CD4-positive, alpha-beta T cell treated with Interleukin-6 at 100 ng/mL for 8 hours (primary cell): Measurements from ENCODE around the gene PROB1.
"Not testable (repeated sequence)": the region's sequence is repeated elsewhere in the genome, so short reads cannot be mapped to it uniquely, and the experiment has no call there.

Source experiments
- DNase-seq: peaks from one replicate; pipeline ENCODE4 v3.0.0-alpha.2; 2020; ENCODE audit warnings: mixed read lengths, low spot score

PROB1 gene

DNA sequence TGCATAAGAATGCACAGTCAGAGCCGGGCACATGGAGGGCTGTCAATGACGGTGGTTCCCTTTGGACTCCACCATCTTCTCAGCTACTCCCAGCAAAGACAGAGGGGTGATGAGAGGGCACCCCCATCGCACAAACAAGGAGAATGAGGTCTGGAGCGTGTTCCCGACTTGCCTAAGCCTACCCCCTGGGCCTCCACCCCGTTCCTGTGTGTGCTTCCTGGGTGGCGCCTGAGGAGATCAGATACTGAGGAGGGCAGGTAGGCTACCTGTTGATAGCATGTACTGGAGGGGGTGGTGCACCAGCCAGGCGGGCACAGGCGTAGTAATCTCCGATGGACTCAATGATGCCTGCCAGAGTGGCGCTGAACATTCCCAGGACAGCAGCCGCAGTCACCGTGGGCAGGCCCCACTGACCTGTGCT is 16.0 kb downstream of the PROB1 start:
- DNase-seq, result no peak

DNA sequence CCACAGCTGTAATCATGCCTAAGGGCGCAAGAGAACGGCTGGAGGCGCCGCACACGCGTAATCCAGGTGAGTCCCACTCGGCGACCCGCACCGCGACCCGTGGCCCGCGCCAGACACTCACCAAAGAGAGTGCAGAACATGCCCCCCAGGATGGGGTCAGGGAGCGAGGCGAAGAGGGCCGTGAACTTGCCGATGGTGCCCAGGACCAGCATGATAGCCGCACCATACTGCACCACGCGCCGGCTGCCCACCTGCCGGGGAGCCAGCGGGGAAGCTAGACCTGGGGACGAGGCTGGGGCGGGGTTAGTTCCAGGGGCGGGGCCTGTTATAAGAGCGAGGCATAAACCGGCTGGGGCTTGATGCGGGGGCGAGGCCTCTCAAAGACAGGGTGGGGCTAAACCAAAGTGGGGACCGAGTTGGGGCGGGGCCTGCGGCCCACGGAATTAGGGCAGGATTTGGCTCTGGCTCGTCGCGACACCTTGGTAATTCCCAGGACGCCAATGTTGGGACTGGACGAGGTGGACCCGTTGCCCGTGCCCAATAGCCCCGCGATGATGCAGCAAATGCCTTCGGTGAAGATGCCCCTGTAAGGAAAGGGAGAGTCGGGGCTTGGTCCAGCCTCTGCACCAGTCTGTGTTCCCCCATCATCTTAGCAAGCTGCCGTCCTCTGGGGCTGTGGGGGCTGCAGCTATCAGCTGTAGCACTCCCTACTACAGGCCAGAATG is 16.6 kb downstream of the PROB1 start:
- DNase-seq, result no peak

DNA sequence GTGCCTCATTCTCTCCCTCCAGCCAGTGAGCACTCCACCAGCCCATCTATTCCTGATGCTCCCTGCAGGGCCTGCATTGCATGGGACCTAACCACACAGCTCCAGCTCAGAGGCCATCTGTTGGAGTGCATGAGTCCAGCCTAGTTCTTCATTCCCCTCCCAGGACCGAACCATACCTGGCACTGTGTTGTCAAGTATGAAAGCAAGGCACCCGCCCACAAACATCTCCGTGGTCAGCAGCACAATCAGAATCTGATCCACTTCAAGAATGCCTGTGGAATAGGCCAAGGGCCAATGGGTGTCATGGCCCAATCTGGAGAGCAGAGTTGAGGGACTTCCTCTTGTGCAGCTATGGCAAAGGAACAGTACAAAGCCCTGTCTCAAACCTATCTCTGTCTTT is 17.7 kb downstream of the PROB1 start:
- DNase-seq, result no peak

DNA sequence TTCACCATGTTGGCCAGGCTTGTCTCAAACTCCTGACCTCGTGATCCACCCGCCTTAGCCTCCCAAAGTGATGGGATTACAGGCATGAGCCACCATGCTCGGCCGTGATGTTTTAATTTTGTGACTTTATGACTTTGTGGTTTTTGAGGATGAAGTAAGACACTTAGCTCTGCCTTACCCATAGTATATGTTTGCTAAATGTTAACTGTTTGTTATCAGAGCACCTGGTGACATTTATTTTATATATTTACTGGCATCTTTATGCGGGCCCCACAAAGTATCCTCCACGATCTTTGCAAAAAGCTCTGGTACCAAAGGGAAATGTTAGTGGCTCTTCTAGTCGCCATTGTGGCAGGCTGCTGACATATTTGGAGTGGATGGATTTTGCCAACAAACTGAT is 18.5 kb downstream of the PROB1 start:
- DNase-seq, result no peak

DNA sequence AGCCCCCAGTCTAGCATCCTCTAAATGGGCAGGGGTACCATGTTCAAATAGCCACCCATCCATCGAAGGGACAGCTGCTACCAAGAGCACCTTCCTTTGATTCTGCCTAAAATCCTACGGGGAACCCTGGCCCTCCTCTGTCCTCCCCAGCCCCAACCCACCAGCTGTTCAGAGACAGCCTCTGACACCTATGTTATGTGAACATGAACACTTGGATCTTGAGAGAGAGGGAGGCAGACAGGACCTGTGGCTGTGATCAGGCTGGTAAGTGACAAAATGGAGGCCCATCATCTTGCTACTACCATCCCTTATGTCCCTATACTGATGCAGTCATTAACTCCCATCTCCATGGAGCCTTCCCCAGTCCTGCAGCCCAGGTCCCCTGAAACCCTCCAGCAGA is 20.0 kb downstream of the PROB1 start:
- no peak for DNase-seq

DNA sequence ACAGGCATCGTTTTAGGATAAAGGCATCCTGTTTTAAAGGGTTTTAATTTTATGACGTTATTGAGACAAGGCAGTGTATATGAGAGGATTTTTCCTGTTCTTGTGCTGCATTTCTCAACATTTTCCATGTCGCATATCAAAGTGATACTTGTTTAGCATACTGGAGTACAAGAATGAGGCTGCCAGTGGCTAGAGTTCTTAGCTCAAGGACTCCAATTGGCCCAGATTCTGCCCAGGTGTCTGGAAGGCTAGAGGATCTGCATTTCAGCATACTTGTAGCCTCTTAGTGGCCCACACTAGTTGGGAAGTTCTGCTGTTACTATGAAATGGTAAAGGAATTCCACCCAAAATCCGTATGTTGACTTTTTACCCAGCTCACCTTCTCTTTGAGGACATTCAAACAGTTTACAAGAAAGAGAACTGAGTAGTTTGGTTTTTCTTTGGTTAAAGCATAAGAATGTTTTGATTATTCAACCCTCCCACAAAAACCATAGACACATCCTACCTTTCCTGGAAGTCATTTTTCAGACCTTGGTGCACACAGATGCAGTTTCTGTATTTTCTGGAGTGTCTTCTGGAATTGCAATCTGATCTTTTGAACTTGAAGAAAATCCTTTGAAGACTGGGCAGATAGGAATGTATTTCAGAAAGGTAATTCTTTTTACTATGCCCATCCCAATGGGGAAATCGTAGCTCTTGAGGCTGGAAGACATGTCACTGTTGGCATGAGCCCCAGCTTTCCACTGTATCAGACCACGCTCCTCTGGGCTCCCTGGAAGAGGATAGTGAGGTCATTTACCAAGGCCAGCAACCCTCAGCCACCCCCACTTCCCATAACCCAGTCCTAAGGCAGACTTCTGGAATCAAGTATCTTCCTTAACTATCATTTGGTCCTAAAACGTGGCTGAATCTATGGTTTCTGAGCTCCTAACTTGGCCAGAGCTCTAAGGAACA is 23.1 kb downstream of the PROB1 start:
- DNase-seq, result no peak

DNA sequence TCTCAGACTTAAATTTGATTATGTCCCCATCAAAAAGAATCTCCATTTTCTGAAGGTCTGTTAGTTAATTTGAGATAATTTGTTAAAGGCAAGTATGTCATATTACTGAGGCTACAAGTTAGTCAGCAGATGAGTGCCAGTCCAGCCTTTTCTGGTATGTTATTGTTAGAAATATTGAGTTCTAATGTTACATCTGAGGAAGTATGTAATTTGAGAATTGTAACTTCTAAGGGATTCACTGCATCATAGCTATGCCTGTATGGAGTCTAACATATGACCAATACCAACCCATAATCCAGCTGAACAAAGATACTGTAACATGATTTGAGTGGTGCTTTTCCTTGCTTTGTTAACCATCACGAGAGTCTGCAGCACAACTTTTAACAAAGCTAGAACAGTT is 25.7 kb downstream of the PROB1 start:
- DNase-seq, result no peak

DNA sequence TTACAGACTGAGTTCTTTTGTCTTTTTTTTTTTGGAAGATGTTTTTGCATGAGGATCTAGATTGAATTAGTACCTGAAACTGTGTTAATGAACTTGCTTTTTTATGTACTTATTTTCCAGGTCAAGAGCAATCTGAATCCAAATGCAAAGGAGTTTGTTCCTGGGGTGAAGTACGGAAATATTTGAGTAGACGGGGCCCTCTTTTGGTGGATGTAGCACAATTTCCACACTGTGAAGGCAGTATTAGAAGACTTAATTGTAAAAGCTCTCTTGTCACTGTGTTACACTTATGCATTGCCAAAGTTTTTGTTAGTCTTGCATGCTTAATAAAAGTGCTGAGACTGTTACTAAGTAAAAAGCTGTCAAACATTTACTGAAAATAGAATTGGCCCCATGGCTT is 26.3 kb downstream of the PROB1 start:
- DNase-seq, result no peak

DNA sequence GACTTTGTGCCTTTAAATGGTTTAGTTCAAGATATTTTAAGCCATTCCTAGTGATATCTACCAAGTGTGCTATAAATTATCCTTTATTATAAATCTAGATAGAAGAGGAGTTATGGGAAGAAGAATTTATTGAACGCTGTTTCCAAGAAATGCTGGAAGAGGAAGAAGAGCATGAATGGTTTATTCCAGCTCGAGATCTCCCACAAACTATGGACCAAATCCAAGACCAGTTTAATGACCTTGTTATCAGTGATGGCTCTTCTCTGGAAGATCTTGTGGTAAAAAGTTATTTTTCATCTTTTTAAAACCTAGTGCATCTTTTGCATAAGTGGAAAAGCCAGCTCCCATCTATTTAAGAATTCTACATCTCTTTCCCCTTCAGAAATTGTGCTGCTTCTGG is 30.4 kb downstream of the PROB1 start:
- no peak for DNase-seq

DNA sequence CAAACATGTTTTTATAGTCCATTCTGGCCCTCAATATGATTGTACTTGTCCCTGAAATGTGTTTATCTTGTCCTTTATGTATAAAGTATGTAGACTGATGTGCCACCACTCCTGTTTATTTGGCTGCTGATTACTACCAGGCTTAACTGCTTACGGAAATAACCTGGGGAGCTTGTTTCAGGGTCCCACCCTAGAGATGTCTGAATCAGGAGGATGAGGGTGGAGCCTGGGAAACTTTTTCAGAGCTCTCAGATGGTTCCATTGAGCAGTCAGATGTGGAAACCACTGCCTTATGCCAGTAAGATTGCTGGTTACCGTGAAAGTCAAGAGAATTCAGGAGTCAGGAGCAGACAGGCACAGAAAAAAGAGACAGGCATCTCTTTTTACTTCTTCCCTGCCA is 31.0 kb downstream of the PROB1 start:
- DNase-seq, result no peak

DNA sequence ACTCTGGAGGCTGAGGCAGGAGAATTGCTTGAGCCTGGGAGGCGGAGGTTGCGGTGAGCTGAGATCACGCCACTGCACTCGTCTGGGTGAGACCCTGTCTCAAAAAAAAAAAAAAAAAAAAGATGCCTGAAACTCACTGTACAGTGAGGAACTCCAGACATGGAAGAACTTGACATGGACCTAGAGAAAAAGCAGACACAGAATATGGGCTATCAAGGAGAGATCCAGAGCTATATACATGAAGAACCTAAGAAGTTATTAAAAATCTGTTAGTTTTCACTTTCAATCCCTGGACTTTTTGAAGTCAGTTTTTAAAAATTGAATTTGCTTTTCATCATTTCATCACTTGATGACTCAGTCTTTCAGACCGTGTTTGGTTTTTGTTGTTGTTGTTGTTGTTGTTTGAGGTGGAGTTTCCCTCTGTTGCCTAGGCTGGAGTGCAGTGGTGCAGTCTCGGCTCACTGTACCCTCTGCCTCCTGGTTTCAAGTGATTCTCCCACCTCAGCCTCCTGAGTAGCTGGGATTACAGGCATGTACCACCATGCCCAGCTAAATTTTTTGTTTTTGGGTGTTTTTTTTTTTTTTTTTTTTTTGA is 33.0 kb downstream of the PROB1 start:
- DNase-seq, result no peak

DNA sequence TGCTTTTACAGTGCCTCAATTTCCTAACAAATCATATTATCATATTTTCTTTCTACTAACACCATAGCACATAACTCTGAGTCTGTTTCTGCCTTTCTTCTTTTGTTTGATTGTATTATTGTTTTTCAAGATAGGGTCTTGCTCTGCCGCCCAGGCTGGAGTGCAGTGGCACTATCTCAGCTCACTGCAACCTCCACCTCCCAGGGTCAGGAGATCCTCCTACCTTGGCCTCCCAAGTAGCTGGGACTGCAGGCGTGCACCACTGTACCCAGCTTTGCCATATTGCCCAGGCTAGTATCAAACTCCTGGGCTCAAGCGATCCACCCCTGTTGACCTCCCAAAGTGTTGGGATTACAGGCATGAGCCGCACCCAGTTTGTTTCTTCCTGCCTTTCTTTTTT is 34.5 kb downstream of the PROB1 start:
- DNase-seq, result no peak

DNA sequence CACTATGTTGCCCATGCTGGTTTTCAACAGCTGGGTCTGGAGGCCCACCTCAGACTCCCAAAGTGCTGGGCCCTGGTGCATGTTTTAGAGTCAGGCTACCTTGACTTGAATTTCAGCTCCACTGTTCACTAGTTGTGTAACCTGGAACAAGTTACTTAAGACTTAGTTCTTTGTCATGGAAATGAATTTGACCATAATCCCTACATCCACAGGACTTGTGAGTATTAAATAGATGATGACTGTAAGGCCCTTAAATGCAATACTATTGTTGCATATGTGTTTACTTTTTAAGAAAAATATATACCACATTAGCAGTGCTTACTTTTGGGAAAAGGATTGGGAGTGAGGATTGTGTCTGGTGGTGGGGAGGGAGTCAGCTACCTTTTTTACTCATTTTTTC is 36.8 kb downstream of the PROB1 start:
- DNase-seq, result no peak

DNA sequence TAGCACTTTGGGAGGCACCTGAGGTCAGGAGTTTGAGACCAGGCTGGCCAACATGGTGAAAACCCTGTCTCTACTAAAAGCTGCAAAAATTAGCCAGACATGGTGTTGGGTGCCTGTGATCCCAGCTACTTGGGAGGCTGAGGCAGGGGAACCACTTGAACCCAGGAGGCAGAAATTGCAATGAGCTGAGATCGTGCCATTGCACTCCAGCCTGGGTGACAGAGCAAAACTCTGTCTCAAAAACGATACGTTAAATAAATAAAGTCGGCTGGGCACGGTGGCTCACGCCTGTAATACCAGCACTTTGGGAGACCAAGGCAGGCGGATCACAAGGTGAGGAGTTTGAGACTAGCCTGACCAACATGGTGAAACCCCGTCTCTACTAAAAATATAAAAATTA is 39.0 kb downstream of the PROB1 start:
- DNase-seq, result not testable (repeated sequence)

DNA sequence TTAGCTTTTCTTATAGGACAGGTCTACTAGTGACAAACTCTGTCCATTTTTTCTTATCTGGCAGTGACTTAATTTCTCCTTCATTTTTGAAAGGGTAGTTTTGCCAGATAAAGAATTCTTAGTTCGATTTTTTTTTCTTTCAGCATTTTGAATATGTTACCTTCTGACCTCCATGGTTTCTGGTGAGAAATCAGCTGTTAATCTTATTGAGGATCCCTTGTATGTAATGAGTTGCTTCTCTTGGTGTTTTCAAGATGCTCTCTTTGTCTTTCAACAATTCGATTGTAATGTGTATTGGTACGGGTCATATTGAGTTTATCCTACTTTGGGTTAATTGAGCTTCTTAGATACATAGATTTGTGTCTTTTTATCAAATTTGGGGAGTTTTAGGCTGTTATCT is 40.7 kb downstream of the PROB1 start:
- no peak for DNase-seq

DNA sequence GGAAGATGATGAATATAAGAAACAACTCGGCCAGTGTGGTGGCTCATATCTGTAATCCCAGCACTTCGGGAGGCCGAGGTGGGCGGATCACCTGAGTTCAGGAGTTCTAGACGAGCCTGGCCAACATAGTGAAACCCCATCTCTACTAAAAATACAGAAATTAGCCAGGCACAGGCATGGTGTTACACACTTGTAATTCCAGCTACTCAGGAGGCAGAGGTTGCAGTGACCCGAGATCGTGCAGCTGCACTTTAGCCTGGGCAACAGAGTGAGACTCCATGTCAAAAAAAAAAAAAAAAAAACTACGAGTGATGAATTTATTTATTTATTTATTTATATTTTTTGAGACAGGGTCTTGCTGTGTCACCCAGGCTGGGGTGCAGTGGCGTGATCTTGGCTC is 47.0 kb downstream of the PROB1 start:
- not testable (repeated sequence) for DNase-seq

DNA sequence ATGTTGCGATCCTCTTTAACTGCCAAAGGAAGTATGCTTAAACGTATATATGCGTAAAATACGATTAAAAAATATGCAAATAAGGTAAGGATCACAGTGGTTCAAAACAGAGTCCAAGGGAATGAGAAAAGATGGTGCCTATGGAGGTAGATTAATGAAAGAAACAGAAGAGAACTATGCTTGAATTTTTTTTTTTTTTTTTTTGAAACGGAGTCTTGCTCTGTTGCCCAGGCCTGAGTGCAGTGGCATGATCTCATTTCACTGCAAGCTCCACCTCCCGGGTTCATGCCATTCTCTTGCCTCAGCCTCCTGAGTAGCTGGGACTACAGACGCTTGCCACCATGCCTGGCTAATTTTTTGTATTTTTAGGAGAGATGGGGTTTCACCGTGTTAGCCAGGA is 49.5 kb downstream of the PROB1 start:
- DNase-seq, result not testable (repeated sequence)

DNA sequence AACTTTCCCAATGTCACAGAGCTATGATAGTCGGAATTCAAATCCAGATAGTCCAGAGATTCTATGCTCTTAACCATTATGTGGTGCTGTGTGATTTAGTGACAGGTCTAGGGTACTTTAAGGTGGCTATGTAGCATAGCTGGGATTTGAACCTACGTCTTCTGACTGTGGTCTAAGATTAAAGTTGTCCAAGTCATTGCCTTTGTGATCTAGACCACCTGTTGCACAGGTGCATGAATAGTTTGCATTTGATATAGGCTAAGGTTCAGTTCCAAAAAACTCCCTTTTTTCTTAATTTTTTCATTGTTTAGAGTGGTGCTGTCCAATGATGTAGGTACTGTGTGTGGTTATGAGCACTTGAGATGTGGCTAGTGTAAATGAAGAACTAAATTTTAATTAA is 50.7 kb downstream of the PROB1 start:
- no peak for DNase-seq

DNA sequence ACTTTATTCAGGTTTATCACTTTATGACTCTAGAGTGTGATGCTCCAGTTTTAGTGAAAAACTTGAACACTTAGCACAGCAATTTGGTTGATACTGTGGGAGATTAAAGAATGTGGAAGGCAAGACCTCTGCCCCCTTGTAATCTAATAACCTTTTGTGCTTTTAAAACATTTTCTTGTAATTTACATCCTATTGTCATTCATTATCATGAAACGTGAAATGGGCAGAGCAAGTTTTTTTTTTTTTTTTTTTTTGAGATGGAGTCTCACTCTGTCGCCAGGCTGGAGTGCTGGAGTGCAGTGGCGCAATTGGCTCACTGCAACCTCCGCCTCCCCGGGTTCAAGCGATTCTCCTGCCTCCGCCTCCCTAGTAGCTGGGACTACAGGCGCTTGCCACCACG is 51.4 kb downstream of the PROB1 start:
- DNase-seq, result no peak

DNA sequence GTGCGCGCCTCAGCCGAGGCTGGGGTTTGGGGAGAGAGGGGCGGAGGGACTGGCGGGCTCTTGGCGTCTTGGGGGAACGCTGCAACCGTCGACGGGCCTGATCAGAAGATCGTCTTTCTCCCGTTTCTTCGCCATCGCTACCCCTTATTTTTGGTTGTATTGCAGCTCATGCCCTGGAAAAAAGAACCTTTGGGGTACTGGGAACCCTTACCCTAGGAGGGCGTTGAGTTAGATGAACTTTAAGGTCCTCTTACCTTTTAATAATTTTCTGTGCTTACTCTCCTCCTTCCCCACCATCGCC is 52.5 kb downstream of the PROB1 start:
- peak; percentile 79 for DNase-seq

DNA sequence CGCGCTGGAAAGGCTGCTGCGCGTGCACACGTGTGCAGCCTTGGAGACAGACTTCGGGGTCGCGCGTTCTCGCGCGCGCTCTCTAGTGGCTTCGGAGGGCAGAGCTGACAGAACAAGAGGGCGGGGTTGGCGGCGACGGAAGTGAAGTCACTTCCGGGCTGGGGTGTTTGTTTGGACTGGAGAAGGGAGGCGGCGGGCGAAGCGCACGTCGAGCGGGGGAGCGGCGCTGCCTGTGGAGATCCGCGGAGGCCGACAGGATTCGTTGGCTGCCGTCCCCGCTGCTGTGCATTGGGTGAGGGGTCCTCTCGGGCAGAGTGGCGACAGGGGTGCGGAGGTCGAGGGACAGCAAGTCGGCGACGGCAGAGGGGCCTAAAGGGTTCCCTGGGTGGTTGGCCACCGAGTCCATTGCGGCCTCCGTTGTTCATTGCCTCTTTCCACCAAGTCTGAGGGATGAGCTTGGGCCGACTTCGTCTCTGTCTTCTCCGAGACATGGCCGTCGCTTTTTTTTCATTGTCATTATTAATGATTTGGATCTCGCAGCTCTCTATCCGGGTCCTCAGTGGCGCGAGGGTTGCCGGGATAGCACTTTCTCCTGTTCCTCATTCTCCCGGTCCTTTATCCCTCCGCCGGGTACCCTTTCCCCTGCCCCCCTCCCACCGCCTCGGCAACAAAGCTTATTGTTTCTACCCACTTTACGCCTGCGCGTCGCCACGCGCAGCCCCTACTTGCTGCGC is 53.0 kb downstream of the PROB1 start, which contains the start of gene PAIP2:
TSS of gene PAIP2 (plus strand) at position 166 of the 734 bp plus-strand sequence. CDS start 21,931 bp downstream, outside the sequence.
- peak; percentile 97 for DNase-seq

DNA sequence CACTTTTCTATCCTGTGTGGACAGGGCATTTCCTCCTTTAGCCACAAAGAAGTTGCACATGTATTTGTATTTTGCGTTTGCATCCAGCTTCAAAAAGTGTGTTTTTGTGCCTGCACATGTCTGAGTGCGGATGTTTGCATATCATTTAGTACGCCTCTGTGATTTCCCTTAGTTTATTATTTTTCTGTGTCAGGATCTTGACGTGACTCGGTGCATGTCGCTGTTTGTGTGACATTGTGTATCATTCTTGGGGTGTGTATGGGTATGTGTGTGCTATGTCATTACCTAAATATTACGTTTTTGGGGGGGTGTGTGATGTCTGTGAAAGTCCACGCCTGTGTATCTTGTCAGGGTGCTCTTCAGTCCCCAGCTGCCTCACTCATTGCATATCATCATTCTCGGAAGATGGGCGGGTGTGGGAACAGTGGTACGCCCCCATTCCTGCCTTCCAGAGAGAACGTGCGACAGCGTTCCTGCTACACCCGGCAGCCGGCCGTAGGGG is 53.7 kb downstream of the PROB1 start:
- DNase-seq, result no peak
